Osteocyte (in vitro differentiated cells): ENCODE results near the gene NXPE3. TPM values are rescaled to one million over a fixed set of nuclear protein-coding genes. Genes with fewer than 3 reads are reported as not detected.

Experiments
- DNase-seq: peaks from one replicate; pipeline ENCODE4 v3.0.0; 2021; ENCODE audit warnings: mixed read lengths; ENCODE audit not compliant: unreplicated experiment; ENCODE audit errors: extremely low spot score
- H3K27ac Mint-ChIP-seq: one replicate; pipeline ENCODE4 v1.8.0; 2021; ENCODE audit warnings: mild to moderate bottlenecking, mixed read lengths; ENCODE audit not compliant: unreplicated experiment
- H3K27me3 Mint-ChIP-seq: one replicate; pipeline ENCODE4 v1.8.0; 2021; ENCODE audit warnings: mixed read lengths; ENCODE audit not compliant: unreplicated experiment
- H3K36me3 Mint-ChIP-seq: one replicate; pipeline ENCODE4 v1.8.0; 2021; ENCODE audit warnings: mixed read lengths; ENCODE audit not compliant: unreplicated experiment
- H3K4me1 Mint-ChIP-seq: one replicate; pipeline ENCODE4 v1.8.0; 2021; ENCODE audit warnings: mixed read lengths; ENCODE audit not compliant: unreplicated experiment
- H3K4me3 Mint-ChIP-seq: one replicate; pipeline ENCODE4 v1.8.0; 2021; ENCODE audit warnings: mild to moderate bottlenecking, moderate library complexity, mixed read lengths; ENCODE audit not compliant: unreplicated experiment
- H3K9me3 Mint-ChIP-seq: one replicate; pipeline ENCODE4 v1.8.0; 2021; ENCODE audit warnings: mixed read lengths; ENCODE audit not compliant: unreplicated experiment
- total RNA-seq: library from RNA; stranded (reverse); gene quantifications from 2 replicates; pipeline ENCODE4 v1.2.1, GENCODE V29; 2021
- TF ChIP-seq, protein P1 (sequence below): fragments of 200-600 bp; sonication (generic); IDR thresholded peaks from 2 replicates; pipeline ENCODE4 v1.5.0; 2021; ENCODE audit warnings: antibody characterized with exemption, mild to moderate bottlenecking, moderate library complexity

NXPE3 gene
- total RNA-seq, 1 donor from 2014 or later = 23.9 TPM

DNA sequence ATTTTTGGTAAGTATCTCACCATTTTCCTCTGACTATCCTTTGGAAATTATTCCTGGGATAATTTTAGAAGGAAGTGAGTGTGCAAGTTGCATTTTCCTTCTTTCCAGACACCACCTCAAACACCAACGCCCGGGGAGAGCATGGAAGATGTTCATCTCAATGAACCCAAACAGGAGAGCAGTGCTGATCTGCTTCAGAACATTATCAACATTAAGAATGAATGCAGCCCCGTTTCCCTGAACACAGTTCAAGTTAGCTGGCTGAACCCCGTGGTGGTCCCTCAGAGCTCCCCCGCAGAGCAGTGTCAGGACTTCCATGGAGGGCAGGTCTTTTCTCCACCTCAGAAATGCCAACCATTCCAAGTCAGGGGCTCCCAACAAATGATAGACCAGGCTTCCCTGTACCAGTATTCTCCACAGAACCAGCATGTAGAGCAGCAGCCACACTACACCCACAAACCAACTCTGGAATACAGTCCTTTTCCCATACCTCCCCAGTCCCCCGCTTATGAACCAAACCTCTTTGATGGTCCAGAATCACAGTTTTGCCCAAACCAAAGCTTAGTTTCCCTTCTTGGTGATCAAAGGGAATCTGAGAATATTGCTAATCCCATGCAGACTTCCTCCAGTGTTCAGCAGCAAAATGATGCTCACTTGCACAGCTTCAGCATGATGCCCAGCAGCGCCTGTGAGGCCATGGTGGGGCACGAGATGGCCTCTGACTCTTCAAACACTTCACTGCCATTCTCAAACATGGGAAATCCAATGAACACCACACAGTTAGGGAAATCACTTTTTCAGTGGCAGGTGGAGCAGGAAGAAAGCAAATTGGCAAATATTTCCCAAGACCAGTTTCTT, 74.2 kb downstream of the NXPE3 start:
- Mint-ChIP-seq H3K9me3 (no peaks in the 10 kb centered on the region), H3K27me3 (no peaks in the 10 kb centered on the region), H3K36me3 (peaks cover 58% of the 10 kb centered on the region), H3K4me3 (no peak overlapping the region), H3K4me1 (peaks cover 30% of the 10 kb centered on the region), H3K27ac (no peak overlapping the region)
- TF ChIP-seq, protein P1, sequence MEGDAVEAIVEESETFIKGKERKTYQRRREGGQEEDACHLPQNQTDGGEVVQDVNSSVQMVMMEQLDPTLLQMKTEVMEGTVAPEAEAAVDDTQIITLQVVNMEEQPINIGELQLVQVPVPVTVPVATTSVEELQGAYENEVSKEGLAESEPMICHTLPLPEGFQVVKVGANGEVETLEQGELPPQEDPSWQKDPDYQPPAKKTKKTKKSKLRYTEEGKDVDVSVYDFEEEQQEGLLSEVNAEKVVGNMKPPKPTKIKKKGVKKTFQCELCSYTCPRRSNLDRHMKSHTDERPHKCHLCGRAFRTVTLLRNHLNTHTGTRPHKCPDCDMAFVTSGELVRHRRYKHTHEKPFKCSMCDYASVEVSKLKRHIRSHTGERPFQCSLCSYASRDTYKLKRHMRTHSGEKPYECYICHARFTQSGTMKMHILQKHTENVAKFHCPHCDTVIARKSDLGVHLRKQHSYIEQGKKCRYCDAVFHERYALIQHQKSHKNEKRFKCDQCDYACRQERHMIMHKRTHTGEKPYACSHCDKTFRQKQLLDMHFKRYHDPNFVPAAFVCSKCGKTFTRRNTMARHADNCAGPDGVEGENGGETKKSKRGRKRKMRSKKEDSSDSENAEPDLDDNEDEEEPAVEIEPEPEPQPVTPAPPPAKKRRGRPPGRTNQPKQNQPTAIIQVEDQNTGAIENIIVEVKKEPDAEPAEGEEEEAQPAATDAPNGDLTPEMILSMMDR = no peak
- no peak for DNase-seq

DNA sequence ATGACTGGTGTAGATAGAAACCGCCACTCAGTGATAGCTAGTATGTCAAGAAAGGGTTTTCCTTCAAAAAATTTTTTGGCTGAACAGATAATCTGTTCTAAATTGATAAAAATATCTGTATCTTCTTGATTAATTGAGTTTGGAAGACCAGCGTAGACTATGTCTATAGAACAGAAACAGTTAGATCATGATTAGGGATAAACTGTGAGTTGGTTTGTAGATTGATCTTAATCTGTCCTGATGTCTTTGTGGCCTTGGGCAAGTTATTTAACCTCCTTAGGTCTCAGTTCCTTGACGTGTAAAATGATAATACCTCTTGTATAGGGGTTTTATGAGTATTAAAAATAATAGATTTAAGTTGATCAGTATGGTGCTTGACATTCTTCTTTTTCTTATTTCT, 75.0 kb downstream of the NXPE3 start:
- H3K4me1 Mint-ChIP-seq = peaks cover 24% of the 10 kb centered on the region
- no peaks in the 10 kb centered on the region for H3K9me3 Mint-ChIP-seq
- DNase-seq = no peak
- no peak overlapping the region for H3K27ac Mint-ChIP-seq
- TF ChIP-seq, protein P1 = no peak
- H3K4me3 Mint-ChIP-seq = no peak overlapping the region
- no peaks in the 10 kb centered on the region for H3K27me3 Mint-ChIP-seq
- peaks cover 65% of the 10 kb centered on the region for H3K36me3 Mint-ChIP-seq

DNA sequence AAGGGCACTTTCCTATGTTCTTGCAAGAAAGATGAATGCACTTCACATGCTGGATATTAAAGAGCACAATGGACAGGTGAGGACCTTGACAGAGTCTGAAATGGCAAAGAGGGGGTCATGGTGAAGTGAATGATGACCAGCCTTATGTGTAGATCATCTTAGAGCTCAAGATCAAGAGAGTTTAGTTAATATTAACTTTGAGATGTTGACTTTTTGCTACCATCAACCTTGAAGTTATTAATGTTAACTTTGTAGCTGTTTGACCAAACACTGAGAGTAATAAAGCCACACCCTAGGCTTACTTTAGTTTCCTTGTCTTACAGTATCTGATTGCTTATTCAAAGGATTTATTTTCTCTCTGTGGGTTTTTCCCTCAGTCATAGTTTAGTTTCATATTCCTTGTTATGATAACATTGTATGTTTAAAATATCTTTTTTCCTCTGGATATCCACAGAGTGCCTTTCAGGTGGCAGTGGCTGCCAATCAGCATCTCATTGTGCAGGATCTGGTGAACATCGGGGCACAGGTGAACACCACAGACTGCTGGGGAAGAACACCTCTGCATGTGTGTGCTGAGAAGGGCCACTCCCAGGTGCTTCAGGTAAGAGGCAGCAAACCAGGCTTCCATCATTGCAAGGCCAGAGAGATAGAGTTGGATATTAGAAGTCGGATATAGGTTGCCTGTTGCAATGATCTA, 75.7 kb downstream of the NXPE3 start:
- Mint-ChIP-seq H3K9me3 (no peaks in the 10 kb centered on the region), H3K4me1 (peaks cover 24% of the 10 kb centered on the region), H3K27me3 (no peaks in the 10 kb centered on the region), H3K36me3 (peaks cover 73% of the 10 kb centered on the region), H3K27ac (no peak overlapping the region), H3K4me3 (no peak overlapping the region)
- DNase-seq = no peak
- TF ChIP-seq, protein P1 = no peak

DNA sequence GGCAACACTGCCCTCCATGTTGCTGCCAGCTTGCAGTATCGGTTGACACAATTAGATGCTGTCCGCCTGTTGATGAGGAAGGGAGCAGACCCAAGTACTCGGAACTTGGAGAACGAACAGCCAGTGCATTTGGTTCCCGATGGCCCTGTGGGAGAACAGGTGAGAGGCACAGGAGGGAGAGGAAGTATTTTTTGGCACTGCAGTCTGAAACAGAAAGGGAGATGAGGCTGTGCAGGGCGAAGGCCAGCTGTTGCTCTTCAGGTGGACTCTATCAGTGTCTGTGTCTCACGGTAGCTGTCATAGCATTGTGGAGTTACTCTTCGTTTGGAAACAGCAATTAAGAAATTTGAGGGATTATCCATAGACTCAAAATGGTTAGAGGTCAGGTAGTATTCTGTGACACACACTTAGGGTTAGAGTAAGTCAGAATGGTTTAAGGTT, 78.3 kb downstream of the NXPE3 start:
- Mint-ChIP-seq H3K4me1 (peaks cover 8% of the 10 kb centered on the region), H3K27me3 (no peaks in the 10 kb centered on the region), H3K36me3 (peaks cover 87% of the 10 kb centered on the region), H3K9me3 (no peaks in the 10 kb centered on the region), H3K27ac (no peak overlapping the region), H3K4me3 (no peak overlapping the region)
- DNase-seq = no peak
- TF ChIP-seq, protein P1 = no peak

DNA sequence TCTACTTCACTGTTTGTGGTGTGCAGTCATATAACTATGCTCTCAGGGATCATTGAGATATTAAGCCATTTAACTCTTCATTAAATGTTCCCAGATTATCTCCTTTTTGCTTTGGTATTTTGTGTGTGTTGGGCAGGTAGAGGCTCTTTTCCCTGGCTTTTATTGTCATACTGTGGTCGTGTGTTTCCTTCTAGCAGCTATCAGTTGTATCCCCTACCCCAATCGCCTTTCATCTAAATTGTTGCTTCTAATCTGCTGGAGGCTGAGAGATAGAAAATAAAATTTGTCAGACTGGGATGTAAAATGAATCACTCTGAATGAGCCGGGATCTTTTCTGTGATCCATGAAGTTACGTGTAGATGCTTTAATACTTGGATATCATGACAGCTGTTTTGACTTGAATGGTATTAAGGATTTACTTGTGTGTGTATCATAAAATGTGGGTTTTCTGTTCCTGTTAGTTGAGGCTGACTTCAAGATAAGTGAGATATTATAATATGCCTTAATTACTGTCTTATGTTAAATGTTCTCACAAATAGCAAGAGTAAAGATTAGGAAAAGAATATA, 79.5 kb downstream of the NXPE3 start:
- Mint-ChIP-seq H3K36me3 (peaks cover 76% of the 10 kb centered on the region), H3K4me3 (no peak overlapping the region), H3K27me3 (no peaks in the 10 kb centered on the region), H3K9me3 (no peaks in the 10 kb centered on the region), H3K27ac (no peak overlapping the region), H3K4me1 (peaks cover 7% of the 10 kb centered on the region)
- no peak for DNase-seq
- TF ChIP-seq, protein P1 = no peak
